HEK293 (cell line): ENCODE results near the gene CA10.

Experiments
- CTCF ChIA-PET: fragments of 350-600 bp; formaldehyde crosslinking; extraction: SDS; loops from one replicate; lab custom pipeline; 2021; ENCODE audit warnings: antibody characterized with exemption; lab: Yijun Ruan, JAX
- POLR2A ChIA-PET: fragments of 300-600 bp; formaldehyde crosslinking; extraction: SDS; loops from one replicate; lab custom pipeline; 2020; ENCODE audit warnings: antibody characterized with exemption, inconsistent platforms; lab: Yijun Ruan, JAX
- H3K27ac ChIP-seq: fragments of 200-500 bp; sonication (Bioruptor generic); 2 replicates; pipeline ENCODE4 v1.5.1; 2014; ENCODE audit warnings: low read depth, low read length, control low read depth, inconsistent platforms; ENCODE audit errors: extremely low read depth
- H3K36me3 ChIP-seq, 2 experiments: fragments of 200-500 bp in 1 of 2; sonication (Bioruptor generic) in 1 of 2; 1 replicate in 1 of 2; 2 replicates in 1 of 2; pipeline ENCODE4 v1.5.1; 2014 to 2017; ENCODE audit warnings: inconsistent platforms in 2 of 2, low read length in 2 of 2; ENCODE audit not compliant: control insufficient read depth in 2 of 2, insufficient read depth in 1 of 2
- H3K4me1 ChIP-seq: fragments of 200-500 bp; sonication (Bioruptor generic); 2 replicates; pipeline ENCODE4 v1.5.1; 2014; ENCODE audit warnings: mild to moderate bottlenecking, low read length, inconsistent platforms; ENCODE audit not compliant: control insufficient read depth, insufficient read depth
- H3K4me3 ChIP-seq: 2 replicates; pipeline ENCODE4 v1.5.1; 2011; ENCODE audit warnings: low read depth, mild to moderate bottlenecking, control low read depth, low read length, moderate library complexity
- H3K9me3 ChIP-seq: fragments of 200-500 bp; sonication (Bioruptor generic); 2 replicates; pipeline ENCODE4 v1.5.1; 2014; ENCODE audit warnings: low read depth, low read length, inconsistent platforms; ENCODE audit not compliant: control insufficient read depth, insufficient read depth
- GLI2 ChIP-seq: fragments of 450-650 bp; formaldehyde crosslinking; IDR thresholded peaks from 2 replicates; pipeline ENCODE4; 2017; ENCODE audit warnings: missing biosample characterization, missing genetic modification characterization, low read depth, borderline replicate concordance
- KLF7 ChIP-seq: fragments of 450-650 bp; formaldehyde crosslinking; IDR thresholded peaks from 2 replicates; pipeline ENCODE4 v1.5.1; 2016; ENCODE audit warnings: missing biosample characterization, missing genetic modification characterization, borderline replicate concordance
- RBAK ChIP-seq: fragments of 450-650 bp; formaldehyde crosslinking; IDR thresholded peaks from 2 replicates; pipeline ENCODE4 v1.5.1; 2016; ENCODE audit warnings: missing biosample characterization, missing genetic modification characterization
- SCRT1 ChIP-seq: fragments of 450-650 bp; formaldehyde crosslinking; IDR thresholded peaks from 2 replicates; pipeline ENCODE4 v1.5.1; 2016; ENCODE audit warnings: missing biosample characterization, missing genetic modification characterization, borderline replicate concordance
- WT1 ChIP-seq: fragments of 450-650 bp; formaldehyde crosslinking; IDR thresholded peaks from 2 replicates; pipeline ENCODE4 v1.5.1; 2016; ENCODE audit warnings: missing biosample characterization, missing genetic modification characterization
- ZFP37 ChIP-seq: fragments of 450-650 bp; formaldehyde crosslinking; IDR thresholded peaks from 2 replicates; pipeline ENCODE4 v1.5.1; 2016; ENCODE audit warnings: missing biosample characterization, missing genetic modification characterization
- ZIC2 ChIP-seq: fragments of 450-650 bp; formaldehyde crosslinking; IDR thresholded peaks from 2 replicates; pipeline ENCODE4 v1.5.1; 2016; ENCODE audit warnings: missing biosample characterization, missing genetic modification characterization
- ZNF10 ChIP-seq: fragments of 450-650 bp; formaldehyde crosslinking; IDR thresholded peaks from 2 replicates; pipeline ENCODE4 v1.5.1; 2017; ENCODE audit warnings: missing biosample characterization, missing genetic modification characterization
- ZNF132 ChIP-seq: fragments of 450-650 bp; formaldehyde crosslinking; IDR thresholded peaks from 2 replicates; pipeline ENCODE4 v1.5.1; 2017; ENCODE audit warnings: missing biosample characterization, missing genetic modification characterization, borderline replicate concordance
- ZNF146 ChIP-seq: fragments of 450-650 bp; formaldehyde crosslinking; IDR thresholded peaks from 2 replicates; pipeline ENCODE4 v1.5.1; 2016; ENCODE audit warnings: missing biosample characterization, missing genetic modification characterization
- ZNF174 ChIP-seq: fragments of 450-650 bp; formaldehyde crosslinking; IDR thresholded peaks from 2 replicates; pipeline ENCODE4 v1.5.0; 2017; ENCODE audit warnings: missing biosample characterization, mild to moderate bottlenecking, missing genetic modification characterization
- ZNF175 ChIP-seq: fragments of 450-650 bp; formaldehyde crosslinking; IDR thresholded peaks from 2 replicates; pipeline ENCODE4 v1.5.1; 2016; ENCODE audit warnings: missing biosample characterization, missing genetic modification characterization
- ZNF394 ChIP-seq: fragments of 450-650 bp; formaldehyde crosslinking; IDR thresholded peaks from 2 replicates; pipeline ENCODE4 v1.5.1; 2016; ENCODE audit warnings: missing biosample characterization, missing genetic modification characterization, mild to moderate bottlenecking, moderate library complexity, borderline replicate concordance
- ZNF423 ChIP-seq: fragments of 450-650 bp; formaldehyde crosslinking; IDR thresholded peaks from 2 replicates; pipeline ENCODE4 v1.5.1; 2016; ENCODE audit warnings: missing biosample characterization, missing genetic modification characterization
- ZNF518A ChIP-seq: fragments of 450-650 bp; formaldehyde crosslinking; conservative IDR thresholded peaks from 2 replicates; pipeline ENCODE4 v1.5.1; 2016; ENCODE audit warnings: low read depth, missing biosample characterization, missing genetic modification characterization
- ZNF544 ChIP-seq: fragments of 450-650 bp; formaldehyde crosslinking; IDR thresholded peaks from 2 replicates; pipeline ENCODE4 v1.5.0; 2017; ENCODE audit warnings: missing biosample characterization, missing genetic modification characterization
- ZNF596 ChIP-seq: fragments of 450-650 bp; IDR thresholded peaks from 2 replicates; pipeline ENCODE4 v1.5.0; 2018; ENCODE audit warnings: missing biosample characterization, mild to moderate bottlenecking, missing genetic modification characterization, moderate library complexity
- ZNF621 ChIP-seq: fragments of 450-650 bp; formaldehyde crosslinking; IDR thresholded peaks from 2 replicates; pipeline ENCODE4 v1.5.1; 2017; ENCODE audit warnings: missing biosample characterization, missing genetic modification characterization
- ZNF776 ChIP-seq: fragments of 450-650 bp; formaldehyde crosslinking; IDR thresholded peaks from 2 replicates; pipeline ENCODE4 v1.5.0; 2017; ENCODE audit warnings: missing biosample characterization, missing genetic modification characterization, borderline replicate concordance
- ZNF792 ChIP-seq: fragments of 450-650 bp; formaldehyde crosslinking; IDR thresholded peaks from 2 replicates; pipeline ENCODE4 v1.5.1; 2016; ENCODE audit warnings: missing biosample characterization, missing genetic modification characterization
- ZSCAN23 ChIP-seq: fragments of 450-650 bp; formaldehyde crosslinking; IDR thresholded peaks from 2 replicates; pipeline ENCODE4 v1.5.1; 2016; ENCODE audit warnings: missing biosample characterization, missing genetic modification characterization
- ZSCAN30 ChIP-seq: fragments of 450-650 bp; IDR thresholded peaks from 2 replicates; pipeline ENCODE4 v1.5.1; 2018; ENCODE audit warnings: missing biosample characterization, mild to moderate bottlenecking, missing genetic modification characterization, moderate library complexity
- TF ChIP-seq, protein P1 (sequence below): fragments of 450-650 bp; formaldehyde crosslinking; IDR thresholded peaks from 2 replicates; pipeline ENCODE4 v1.5.1; 2017; ENCODE audit warnings: missing biosample characterization, missing genetic modification characterization
- TF ChIP-seq, protein P2 (sequence below): sonication (generic); formaldehyde crosslinking; IDR thresholded peaks from 2 replicates; pipeline ENCODE4 v1.8.1; 2022; ENCODE audit warnings: mild to moderate bottlenecking, moderate library complexity, missing genetic modification reagents
- TF ChIP-seq, protein P3 (sequence below): fragments of 450-650 bp; formaldehyde crosslinking; IDR thresholded peaks from 2 replicates; pipeline ENCODE4 v1.5.1; 2017; ENCODE audit warnings: missing biosample characterization, mild to moderate bottlenecking, missing genetic modification characterization, moderate library complexity
- TF ChIP-seq, protein P4 (sequence below): fragments of 450-650 bp; formaldehyde crosslinking; IDR thresholded peaks from 2 replicates; pipeline ENCODE4 v1.5.1; 2017; ENCODE audit warnings: missing biosample characterization, missing genetic modification characterization

The CA10 gene

DNA sequence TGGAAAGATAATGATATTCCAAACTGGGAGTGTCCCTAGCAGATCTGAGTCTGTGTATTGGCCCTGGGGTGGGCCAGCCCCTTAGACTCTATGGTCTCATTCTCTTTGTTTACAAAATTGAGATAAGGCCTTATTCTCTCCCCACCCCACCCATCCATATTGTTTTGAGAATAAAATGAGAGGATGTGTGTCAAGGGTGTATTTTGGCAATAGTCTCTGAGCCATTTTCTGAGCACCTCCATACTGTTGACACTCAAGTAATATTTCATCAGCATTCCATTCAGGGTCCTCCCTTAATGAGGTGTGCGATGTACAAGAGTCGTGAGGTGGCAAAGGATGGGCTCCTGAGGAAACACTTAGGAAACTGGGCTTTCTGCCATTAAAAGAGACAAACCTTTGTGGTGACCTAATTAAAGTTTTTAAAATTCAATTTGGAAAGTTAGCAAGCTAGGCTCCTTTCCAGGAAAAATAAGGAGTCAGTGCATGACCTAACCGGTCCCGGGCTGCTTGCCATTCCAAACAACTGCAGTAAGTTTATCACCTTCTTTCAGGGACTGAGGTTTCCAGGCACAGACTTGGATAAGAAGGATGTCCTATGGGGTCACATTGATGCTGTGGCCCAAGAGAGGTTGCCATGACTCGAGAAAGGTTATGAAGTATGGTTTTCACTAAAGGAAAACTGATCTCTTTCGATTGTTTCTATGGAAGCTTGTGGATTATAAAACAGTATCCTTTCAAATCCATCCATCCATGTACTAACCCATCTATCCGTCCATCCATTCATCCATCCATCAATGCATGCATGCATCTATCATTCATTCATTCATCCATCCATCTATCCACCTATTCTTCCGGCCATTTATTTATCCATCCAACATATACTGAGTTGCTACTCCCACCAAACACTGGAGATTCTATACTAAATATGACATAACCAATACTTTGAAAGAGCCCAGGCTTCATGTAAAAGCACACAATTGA lies 454.9 kb downstream of the CA10 start (continued):
- TF ChIP-seq ZNF518A (tag by site-specific recombination) (peak; percentile 47), SCRT1 (no peak)

DNA sequence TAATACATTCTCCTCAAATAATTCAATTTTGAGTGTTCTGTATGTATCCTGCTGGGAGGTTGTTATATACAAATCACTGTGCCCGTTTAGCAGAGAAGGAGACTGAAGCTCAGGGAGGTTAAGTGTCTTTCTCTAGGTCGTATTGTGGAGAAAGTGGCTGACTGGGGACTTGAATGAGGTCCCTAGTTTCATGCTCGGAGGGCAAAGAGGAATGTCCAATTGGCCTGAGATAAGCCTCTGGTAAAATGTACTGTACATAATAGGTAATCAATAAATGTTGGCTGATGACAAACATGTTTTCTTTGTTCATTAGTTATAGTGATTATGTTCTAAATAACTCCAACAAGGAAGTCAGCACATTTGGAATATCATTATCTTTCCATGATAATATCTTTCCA lies 455.6 kb downstream of the CA10 start:
- peak overlapping the region; percentile 71 for H3K27ac ChIP-seq
- CTCF ChIA-PET: interaction anchor here (1.1 kb wide), 1 partner anchor 117 kb away, joined by 4 read pairs; no protein-coding TSS in a partner anchor

GRCh38 chr17:51701501-51701900 lies 457.0 kb downstream of the CA10 start:
- H3K4me1 ChIP-seq: peaks cover 28% of the 10 kb centered on the region
- CTCF ChIA-PET: interaction anchor here (0.6 to 1.0 kb wide), 3 partner anchors 8 to 197 kb away, joined by 3 to 4 read pairs (median 3); no protein-coding TSS in a partner anchor
- H3K27ac ChIP-seq: no peak overlapping the region
- POLR2A ChIA-PET: no interaction called here
- no peaks in the 10 kb centered on the region for H3K9me3 ChIP-seq
- no peaks in the 10 kb centered on the region for H3K36me3 ChIP-seq
- no peak overlapping the region for H3K4me3 ChIP-seq
- no peak for TF ChIP-seq ZNF544 (tag by site-specific recombination)
- TF ChIP-seq RBAK (tag by site-specific recombination): no peak
- TF ChIP-seq, protein P1, sequence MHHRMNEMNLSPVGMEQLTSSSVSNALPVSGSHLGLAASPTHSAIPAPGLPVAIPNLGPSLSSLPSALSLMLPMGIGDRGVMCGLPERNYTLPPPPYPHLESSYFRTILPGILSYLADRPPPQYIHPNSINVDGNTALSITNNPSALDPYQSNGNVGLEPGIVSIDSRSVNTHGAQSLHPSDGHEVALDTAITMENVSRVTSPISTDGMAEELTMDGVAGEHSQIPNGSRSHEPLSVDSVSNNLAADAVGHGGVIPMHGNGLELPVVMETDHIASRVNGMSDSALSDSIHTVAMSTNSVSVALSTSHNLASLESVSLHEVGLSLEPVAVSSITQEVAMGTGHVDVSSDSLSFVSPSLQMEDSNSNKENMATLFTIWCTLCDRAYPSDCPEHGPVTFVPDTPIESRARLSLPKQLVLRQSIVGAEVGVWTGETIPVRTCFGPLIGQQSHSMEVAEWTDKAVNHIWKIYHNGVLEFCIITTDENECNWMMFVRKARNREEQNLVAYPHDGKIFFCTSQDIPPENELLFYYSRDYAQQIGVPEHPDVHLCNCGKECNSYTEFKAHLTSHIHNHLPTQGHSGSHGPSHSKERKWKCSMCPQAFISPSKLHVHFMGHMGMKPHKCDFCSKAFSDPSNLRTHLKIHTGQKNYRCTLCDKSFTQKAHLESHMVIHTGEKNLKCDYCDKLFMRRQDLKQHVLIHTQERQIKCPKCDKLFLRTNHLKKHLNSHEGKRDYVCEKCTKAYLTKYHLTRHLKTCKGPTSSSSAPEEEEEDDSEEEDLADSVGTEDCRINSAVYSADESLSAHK (tag by site-specific recombination): no peak
- TF ChIP-seq ZSCAN30 (tag by site-specific recombination): no peak
- no peak for TF ChIP-seq ZNF621
- TF ChIP-seq ZIC2: no peak
- no peak for TF ChIP-seq ZSCAN23
- no peak for TF ChIP-seq ZNF132 (tag by site-specific recombination)
- TF ChIP-seq, protein P2, sequence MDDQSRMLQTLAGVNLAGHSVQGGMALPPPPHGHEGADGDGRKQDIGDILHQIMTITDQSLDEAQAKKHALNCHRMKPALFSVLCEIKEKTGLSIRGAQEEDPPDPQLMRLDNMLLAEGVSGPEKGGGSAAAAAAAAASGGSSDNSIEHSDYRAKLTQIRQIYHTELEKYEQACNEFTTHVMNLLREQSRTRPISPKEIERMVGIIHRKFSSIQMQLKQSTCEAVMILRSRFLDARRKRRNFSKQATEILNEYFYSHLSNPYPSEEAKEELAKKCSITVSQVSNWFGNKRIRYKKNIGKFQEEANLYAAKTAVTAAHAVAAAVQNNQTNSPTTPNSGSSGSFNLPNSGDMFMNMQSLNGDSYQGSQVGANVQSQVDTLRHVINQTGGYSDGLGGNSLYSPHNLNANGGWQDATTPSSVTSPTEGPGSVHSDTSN (CRISPR knock-in tag): no peak
- TF ChIP-seq ZNF596: no peak
- TF ChIP-seq KLF7: no peak
- TF ChIP-seq, protein P3, sequence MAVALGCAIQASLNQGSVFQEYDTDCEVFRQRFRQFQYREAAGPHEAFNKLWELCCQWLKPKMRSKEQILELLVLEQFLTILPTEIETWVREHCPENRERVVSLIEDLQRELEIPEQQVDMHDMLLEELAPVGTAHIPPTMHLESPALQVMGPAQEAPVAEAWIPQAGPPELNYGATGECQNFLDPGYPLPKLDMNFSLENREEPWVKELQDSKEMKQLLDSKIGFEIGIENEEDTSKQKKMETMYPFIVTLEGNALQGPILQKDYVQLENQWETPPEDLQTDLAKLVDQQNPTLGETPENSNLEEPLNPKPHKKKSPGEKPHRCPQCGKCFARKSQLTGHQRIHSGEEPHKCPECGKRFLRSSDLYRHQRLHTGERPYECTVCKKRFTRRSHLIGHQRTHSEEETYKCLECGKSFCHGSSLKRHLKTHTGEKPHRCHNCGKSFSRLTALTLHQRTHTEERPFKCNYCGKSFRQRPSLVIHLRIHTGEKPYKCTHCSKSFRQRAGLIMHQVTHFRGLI (tag by site-specific recombination): no peak
- no peak for TF ChIP-seq ZNF394 (tag by site-specific recombination)

More for the DNA sequence above, 455.6 kb downstream of the CA10 start:
- no peak overlapping the region for H3K4me3 ChIP-seq
- no peaks in the 10 kb centered on the region for H3K9me3 ChIP-seq
- H3K4me1 ChIP-seq: peaks cover 32% of the 10 kb centered on the region
- POLR2A ChIA-PET: interaction anchor here (1.0 kb wide), 1 partner anchor 53 kb away, joined by 3 read pairs; no protein-coding TSS in a partner anchor
- TF ChIP-seq ZNF175: no peak
- no peak for TF ChIP-seq GLI2
- TF ChIP-seq, protein P4, sequence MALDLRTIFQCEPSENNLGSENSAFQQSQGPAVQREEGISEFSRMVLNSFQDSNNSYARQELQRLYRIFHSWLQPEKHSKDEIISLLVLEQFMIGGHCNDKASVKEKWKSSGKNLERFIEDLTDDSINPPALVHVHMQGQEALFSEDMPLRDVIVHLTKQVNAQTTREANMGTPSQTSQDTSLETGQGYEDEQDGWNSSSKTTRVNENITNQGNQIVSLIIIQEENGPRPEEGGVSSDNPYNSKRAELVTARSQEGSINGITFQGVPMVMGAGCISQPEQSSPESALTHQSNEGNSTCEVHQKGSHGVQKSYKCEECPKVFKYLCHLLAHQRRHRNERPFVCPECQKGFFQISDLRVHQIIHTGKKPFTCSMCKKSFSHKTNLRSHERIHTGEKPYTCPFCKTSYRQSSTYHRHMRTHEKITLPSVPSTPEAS (tag by site-specific recombination): no peak
- TF ChIP-seq ZFP37 (tag by site-specific recombination): no peak
- no peak for TF ChIP-seq ZNF10 (tag by site-specific recombination)
- TF ChIP-seq ZNF423 (tag by site-specific recombination): no peak
- TF ChIP-seq WT1 (tag by site-specific recombination): no peak
- TF ChIP-seq ZNF776 (tag by site-specific recombination): no peak
- no peak for TF ChIP-seq ZNF792 (tag by site-specific recombination)
- no peak for TF ChIP-seq ZNF146 (tag by site-specific recombination)
- no peak for TF ChIP-seq ZNF174 (tag by site-specific recombination)
- no peaks in the 10 kb centered on the region for H3K36me3 ChIP-seq
